ENCODE results near the gene EFCAB6. TPM values are rescaled to one million over a fixed set of nuclear protein-coding genes. Genes with fewer than 3 reads are reported as not detected.

The EFCAB6 gene
- total and polyA plus RNA-seq, 9 of the 15 experiments (the other 6 are each of a cell fraction or from before 2014, with no cell fraction given), result 0.06 TPM; not detected in 8

DNA sequence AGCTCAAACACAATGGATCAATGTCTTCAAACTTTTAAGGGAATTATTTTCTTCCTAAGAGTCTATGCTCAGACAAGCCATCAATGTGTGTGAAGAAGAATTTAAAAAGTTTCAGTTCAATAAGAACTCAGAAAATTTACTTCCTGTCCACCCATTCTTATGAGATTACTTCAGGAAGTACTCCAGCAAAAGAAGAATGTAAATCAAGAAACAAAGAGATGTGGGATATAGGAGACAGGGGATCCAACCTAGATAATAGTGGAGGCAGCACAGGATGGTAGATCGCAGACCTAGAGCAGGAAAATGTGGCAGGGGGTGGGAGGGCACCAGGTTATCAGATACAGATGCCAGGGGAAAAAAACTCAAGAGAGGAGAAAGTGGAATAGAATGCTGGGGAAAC is 229.7 kb downstream of the EFCAB6 start:
- ATAC-seq (no peak), DNase-seq (ENCODE audit: extremely low read depth in 1 of 4, low spot score in 3 of 4) (no peak), FAIRE-seq (no peak)
- TF ChIP-seq RBM25 (IDR thresholded peaks at IDR 0.05; ENCODE audit: low read depth, low read length, severe bottlenecking) (peak; percentile 20), DNMT1 (IDR thresholded peaks at IDR 0.05) (no peak), ILK (tag; IDR thresholded peaks at IDR 0.05; ENCODE audit: borderline replicate concordance, low read depth) (no peak)
- no peaks in the 10 kb centered on the region for H3K36me3 ChIP-seq (ENCODE audit: control insufficient read depth, insufficient read depth, low read length)
- no peak overlapping the region for H3K27ac ChIP-seq (ENCODE audit: extremely low read depth, low read depth, low read length)
- H3K9me1 ChIP-seq (ENCODE audit: control insufficient read depth, insufficient read depth, low read length), result no peaks in the 10 kb centered on the region
- no peak overlapping the region for H3K4me3 ChIP-seq
- BruUV-seq (replicated peaks), result no TSS peak
- H3K4me1 ChIP-seq (replicated peaks in 1 of 2; ENCODE audit: control insufficient read depth in 2 of 2, insufficient read depth in 2 of 2, low read length in 2 of 2), result no peaks in the 10 kb centered on the region
- no peak overlapping the region for H3K4me2 ChIP-seq (ENCODE audit: insufficient read depth, low read length)
- H3K27me3 ChIP-seq (ENCODE audit: control insufficient read depth in 2 of 2, insufficient read depth in 2 of 2, low read length in 2 of 2), result no peaks in the 10 kb centered on the region; a peak in 1 of 5 replicates
- no peaks in the 10 kb centered on the region for H3K79me2 ChIP-seq (ENCODE audit: control insufficient read depth, insufficient read depth, low read length)
- H3K9me3 ChIP-seq (replicated peaks; ENCODE audit: control insufficient read depth, insufficient read depth, low read depth, low read length), result no peaks in the 10 kb centered on the region
- no peak overlapping the region for H2AFZ ChIP-seq (ENCODE audit: low read depth, low read length)
- H4K20me1 ChIP-seq (replicated peaks; ENCODE audit: control insufficient read depth, insufficient read depth, low read length), result no peaks in the 10 kb centered on the region
- POLR2A ChIA-PET, result no interaction called here
- H3K9ac ChIP-seq (ENCODE audit: insufficient read depth in 1 of 2, low read depth in 2 of 2, low read length in 2 of 2), result no peak overlapping the region
- intact Hi-C loops (cut with micrococcal nuclease) (no loop called here), in situ Hi-C loops (cut with MboI) (no loop called here)
- 0% methylated on average over 1 of the region's 1 CpG for WGBS (ENCODE audit: insufficient coverage, low coverage, missing lambda C conversion rate)
- CTCF ChIA-PET (ENCODE audit: low intra/inter-chr PET ratio), result no interaction called here

DNA sequence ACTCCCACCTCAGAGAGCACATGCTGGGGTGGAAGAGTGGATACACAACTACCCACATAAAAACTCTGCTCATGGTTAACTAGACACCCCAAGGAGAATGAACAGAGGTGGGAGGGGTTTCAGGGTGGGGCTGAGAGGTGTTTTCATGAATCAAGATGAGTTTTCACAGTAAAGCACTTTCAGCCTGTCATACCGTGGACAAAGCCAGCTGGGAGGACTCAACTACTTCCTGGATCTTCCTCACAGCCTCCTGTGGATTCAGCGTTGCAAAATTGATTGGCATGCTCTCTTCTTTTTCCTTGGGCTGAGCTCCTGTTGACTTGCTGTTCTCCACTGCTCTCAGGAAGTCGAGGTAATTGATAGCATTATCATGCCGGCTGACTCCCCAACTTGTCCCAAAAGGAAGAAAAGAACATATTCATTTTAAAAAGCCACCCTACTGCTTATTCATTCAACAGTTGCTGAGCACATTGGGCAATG is 231.8 kb downstream of the EFCAB6 start:
- CTCF ChIA-PET (ENCODE audit: low intra/inter-chr PET ratio), result no interaction called here
- BruUV-seq (replicated peaks), result no TSS peak
- TF ChIP-seq SRSF3 (IDR thresholded peaks at IDR 0.05; ENCODE audit: insufficient read depth, low read length) (no peak), MCM3 (IDR thresholded peaks at IDR 0.05) (no peak), ZNF431 (CRISPR knock-in tag; IDR thresholded peaks at IDR 0.05) (no peak), PPARD (CRISPR knock-in tag; IDR thresholded peaks at IDR 0.05) (no peak), ZNF778 (CRISPR knock-in tag; IDR thresholded peaks at IDR 0.05) (no peak), ZNF766 (CRISPR knock-in tag; conservative IDR thresholded peaks at IDR 0.05) (no peak), ZNF324 (CRISPR knock-in tag; IDR thresholded peaks at IDR 0.05) (no peak)
- TF ChIP-seq, protein P1, sequence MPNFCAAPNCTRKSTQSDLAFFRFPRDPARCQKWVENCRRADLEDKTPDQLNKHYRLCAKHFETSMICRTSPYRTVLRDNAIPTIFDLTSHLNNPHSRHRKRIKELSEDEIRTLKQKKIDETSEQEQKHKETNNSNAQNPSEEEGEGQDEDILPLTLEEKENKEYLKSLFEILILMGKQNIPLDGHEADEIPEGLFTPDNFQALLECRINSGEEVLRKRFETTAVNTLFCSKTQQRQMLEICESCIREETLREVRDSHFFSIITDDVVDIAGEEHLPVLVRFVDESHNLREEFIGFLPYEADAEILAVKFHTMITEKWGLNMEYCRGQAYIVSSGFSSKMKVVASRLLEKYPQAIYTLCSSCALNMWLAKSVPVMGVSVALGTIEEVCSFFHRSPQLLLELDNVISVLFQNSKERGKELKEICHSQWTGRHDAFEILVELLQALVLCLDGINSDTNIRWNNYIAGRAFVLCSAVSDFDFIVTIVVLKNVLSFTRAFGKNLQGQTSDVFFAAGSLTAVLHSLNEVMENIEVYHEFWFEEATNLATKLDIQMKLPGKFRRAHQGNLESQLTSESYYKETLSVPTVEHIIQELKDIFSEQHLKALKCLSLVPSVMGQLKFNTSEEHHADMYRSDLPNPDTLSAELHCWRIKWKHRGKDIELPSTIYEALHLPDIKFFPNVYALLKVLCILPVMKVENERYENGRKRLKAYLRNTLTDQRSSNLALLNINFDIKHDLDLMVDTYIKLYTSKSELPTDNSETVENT (CRISPR knock-in tag; IDR thresholded peaks at IDR 0.05), result no peak
- TF ChIP-seq, protein P2, sequence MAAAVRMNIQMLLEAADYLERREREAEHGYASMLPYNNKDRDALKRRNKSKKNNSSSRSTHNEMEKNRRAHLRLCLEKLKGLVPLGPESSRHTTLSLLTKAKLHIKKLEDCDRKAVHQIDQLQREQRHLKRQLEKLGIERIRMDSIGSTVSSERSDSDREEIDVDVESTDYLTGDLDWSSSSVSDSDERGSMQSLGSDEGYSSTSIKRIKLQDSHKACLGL (CRISPR knock-in tag; IDR thresholded peaks at IDR 0.05; ENCODE audit: borderline replicate concordance, poor library complexity, severe bottlenecking), result no peak
- TF ChIP-seq, protein P3, sequence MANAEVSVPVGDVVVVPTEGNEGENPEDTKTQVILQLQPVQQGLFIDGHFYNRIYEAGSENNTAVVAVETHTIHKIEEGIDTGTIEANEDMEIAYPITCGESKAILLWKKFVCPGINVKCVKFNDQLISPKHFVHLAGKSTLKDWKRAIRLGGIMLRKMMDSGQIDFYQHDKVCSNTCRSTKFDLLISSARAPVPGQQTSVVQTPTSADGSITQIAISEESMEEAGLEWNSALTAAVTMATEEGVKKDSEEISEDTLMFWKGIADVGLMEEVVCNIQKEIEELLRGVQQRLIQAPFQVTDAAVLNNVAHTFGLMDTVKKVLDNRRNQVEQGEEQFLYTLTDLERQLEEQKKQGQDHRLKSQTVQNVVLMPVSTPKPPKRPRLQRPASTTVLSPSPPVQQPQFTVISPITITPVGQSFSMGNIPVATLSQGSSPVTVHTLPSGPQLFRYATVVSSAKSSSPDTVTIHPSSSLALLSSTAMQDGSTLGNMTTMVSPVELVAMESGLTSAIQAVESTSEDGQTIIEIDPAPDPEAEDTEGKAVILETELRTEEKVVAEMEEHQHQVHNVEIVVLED (CRISPR knock-in tag; IDR thresholded peaks at IDR 0.05), result no peak

More for the DNA sequence above, 231.8 kb downstream of the EFCAB6 start:
- Histone ChIP-seq H3K4me2 (ENCODE audit: insufficient read depth, low read length) (no peak overlapping the region), H3K27me3 (ENCODE audit: control insufficient read depth in 2 of 2, insufficient read depth in 2 of 2, low read length in 2 of 2) (no peaks in the 10 kb centered on the region; a peak in 2 of 5 replicates), H3K4me3 (no peak overlapping the region), H3K4me1 (replicated peaks in 1 of 2; ENCODE audit: control insufficient read depth in 2 of 2, insufficient read depth in 2 of 2, low read length in 2 of 2) (no peaks in the 10 kb centered on the region), H3K27ac (ENCODE audit: extremely low read depth, low read depth, low read length) (no peak overlapping the region), H4K20me1 (replicated peaks; ENCODE audit: control insufficient read depth, insufficient read depth, low read length) (no peaks in the 10 kb centered on the region), H3K36me3 (ENCODE audit: control insufficient read depth, insufficient read depth, low read length) (no peaks in the 10 kb centered on the region), H3K79me2 (ENCODE audit: control insufficient read depth, insufficient read depth, low read length) (no peaks in the 10 kb centered on the region), H2AFZ (ENCODE audit: low read depth, low read length) (no peak overlapping the region), H3K9me1 (ENCODE audit: control insufficient read depth, insufficient read depth, low read length) (no peaks in the 10 kb centered on the region), H3K9ac (ENCODE audit: insufficient read depth in 1 of 2, low read depth in 2 of 2, low read length in 2 of 2) (no peak overlapping the region), H3K9me3 (replicated peaks; ENCODE audit: control insufficient read depth, insufficient read depth, low read depth, low read length) (no peaks in the 10 kb centered on the region)
- WGBS (ENCODE audit: insufficient coverage, low coverage, missing lambda C conversion rate), result 4% methylated on average over 3 of the region's 4 CpGs
- ATAC-seq (no peak), DNase-seq (ENCODE audit: extremely low read depth in 1 of 4, low spot score in 3 of 4) (no peak), FAIRE-seq (no peak)
- in situ Hi-C loops (cut with MboI) (no loop called here), intact Hi-C loops (cut with micrococcal nuclease) (no loop called here)
- POLR2A ChIA-PET, result no interaction called here

All from K562 (cell line).